Omental fat pad (tissue), 4 donors: ENCODE measurements around the gene RAB3IL1. TPM values are rescaled to one million over a fixed set of nuclear protein-coding genes. Genes with fewer than 3 reads are reported as not detected.

Experiments used
- ATAC-seq: fragments of 150-250 bp; one replicate; pipeline ENCODE4 v1.9.1; 2016; ENCODE audit warnings: mild to moderate bottlenecking, moderate library complexity; ENCODE audit not compliant: low FRiP score
- DNase-seq: peaks from one replicate; pipeline ENCODE4 v3.0.0-alpha.2; 2019; ENCODE audit warnings: low spot score
- total RNA-seq, 4 donors: library from RNA; depleted of rRNA; stranded (reverse); fragments of >200 nt; gene quantifications; one replicate each; pipeline ENCODE4 v1.1.0, GENCODE V29; 2016
- TF ChIP-seq, protein P1 (sequence below), 3 donors: fragments of 450-650 bp; IDR thresholded peaks; one replicate each; pipeline ENCODE4 v1.5.1; 2016 to 2017; ENCODE audit warnings: antibody characterized with exemption in 3 of 3, mild to moderate bottlenecking in 3 of 3, moderate library complexity in 2 of 3

The RAB3IL1 gene
- total RNA-seq, 4 donors from 2014 or later, result 18.5 to 37.8 (median 25.4) TPM

DNA sequence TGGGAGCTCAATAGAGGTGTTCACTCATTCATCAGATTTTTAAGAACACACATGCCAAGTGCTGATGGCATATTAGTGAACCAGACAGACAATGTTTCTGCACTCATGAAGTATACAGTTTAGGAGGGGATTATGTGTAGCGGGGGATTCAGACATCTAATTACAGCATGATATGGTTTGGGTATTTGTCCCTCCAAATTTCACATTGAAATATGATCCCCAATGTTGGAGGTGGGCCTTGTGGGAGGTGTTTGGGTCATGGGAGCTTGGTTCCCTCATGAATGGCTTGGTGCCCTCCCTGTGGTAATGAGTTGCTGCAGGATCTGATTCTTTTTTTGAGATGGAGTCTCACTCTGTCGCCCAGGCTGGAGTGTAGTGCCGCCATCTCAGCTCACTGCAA is 8.9 kb upstream of the RAB3IL1 start:
- no peak for DNase-seq
- TF ChIP-seq, protein P1, sequence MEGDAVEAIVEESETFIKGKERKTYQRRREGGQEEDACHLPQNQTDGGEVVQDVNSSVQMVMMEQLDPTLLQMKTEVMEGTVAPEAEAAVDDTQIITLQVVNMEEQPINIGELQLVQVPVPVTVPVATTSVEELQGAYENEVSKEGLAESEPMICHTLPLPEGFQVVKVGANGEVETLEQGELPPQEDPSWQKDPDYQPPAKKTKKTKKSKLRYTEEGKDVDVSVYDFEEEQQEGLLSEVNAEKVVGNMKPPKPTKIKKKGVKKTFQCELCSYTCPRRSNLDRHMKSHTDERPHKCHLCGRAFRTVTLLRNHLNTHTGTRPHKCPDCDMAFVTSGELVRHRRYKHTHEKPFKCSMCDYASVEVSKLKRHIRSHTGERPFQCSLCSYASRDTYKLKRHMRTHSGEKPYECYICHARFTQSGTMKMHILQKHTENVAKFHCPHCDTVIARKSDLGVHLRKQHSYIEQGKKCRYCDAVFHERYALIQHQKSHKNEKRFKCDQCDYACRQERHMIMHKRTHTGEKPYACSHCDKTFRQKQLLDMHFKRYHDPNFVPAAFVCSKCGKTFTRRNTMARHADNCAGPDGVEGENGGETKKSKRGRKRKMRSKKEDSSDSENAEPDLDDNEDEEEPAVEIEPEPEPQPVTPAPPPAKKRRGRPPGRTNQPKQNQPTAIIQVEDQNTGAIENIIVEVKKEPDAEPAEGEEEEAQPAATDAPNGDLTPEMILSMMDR (IDR thresholded peaks at IDR 0.05), result no peak
- ATAC-seq, result no peak

DNA sequence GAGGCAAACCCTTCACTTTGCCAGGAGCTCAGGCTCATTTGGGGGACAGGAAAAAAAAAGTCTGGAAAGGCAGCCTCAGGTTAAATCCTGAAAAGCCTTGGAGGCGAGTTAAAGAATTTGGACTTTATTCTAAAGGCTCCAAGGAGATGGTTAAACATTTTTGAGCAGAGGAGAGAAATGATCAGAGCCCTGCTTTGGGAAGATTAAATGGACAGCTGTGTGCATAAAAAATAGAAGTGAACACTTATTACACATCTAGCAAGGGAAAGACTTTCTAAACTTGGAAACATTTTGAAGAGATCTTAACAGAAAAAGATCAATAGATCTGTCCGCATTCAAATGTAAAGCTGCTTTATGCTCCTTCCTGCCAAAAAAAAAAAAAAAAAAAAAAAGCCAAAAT is 8.4 kb upstream of the RAB3IL1 start:
- TF ChIP-seq, protein P1 (IDR thresholded peaks at IDR 0.05), result no peak
- DNase-seq (no peak), ATAC-seq (no peak)

- ATAC-seq, result no peak
- TF ChIP-seq, protein P1 (IDR thresholded peaks at IDR 0.05), result no peak
- DNase-seq, result no peak
Measured at GRCh38 chr11:61924064-61924455, 6.7 kb upstream of the RAB3IL1 start.

DNA sequence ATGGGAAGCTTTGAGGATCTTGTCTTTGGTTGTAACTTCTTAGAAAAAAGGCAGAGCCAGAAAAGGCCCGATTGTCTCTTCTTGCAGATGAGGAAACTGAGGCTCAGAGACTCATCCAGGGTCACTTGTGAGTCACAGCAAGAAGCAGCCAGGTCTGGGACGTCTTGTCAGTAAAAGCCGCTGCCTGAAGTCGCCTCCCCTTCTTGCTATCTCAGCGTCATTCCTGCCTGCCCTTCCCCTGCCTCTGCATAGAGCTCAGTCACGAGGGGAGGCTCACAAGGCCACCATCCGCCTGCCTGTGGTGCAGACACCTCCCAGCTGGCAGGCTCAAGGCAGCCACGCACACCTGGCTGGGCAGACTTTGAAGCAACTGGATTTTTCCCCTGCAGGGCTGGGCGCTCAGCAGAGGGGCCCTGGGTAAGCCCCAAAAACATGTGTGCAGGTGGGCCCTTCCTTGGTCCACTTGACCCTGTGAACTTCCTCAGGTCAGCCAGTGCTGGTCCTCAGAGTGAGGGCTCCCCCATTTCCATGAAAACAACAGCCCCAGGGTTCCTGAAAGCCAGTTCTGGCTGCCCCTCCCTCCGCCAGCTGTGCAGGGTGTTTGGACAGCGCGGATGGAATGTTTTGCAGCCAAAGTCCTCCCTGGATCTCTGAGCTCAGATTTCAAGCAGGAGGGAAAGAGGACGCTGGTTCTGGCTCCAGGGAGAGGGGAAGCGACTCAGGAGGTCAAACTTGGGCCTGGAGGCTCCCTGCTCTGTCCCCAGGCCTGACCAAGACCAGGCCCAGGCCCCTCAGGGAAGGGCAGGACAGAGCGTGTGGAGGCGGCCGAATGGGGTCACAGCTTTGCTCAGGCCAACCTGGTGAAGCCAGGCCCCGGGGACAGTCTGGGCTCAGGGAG is 6.0 kb upstream of the RAB3IL1 start:
- TF ChIP-seq, protein P1 (IDR thresholded peaks at IDR 0.05), result no peak

DNA sequence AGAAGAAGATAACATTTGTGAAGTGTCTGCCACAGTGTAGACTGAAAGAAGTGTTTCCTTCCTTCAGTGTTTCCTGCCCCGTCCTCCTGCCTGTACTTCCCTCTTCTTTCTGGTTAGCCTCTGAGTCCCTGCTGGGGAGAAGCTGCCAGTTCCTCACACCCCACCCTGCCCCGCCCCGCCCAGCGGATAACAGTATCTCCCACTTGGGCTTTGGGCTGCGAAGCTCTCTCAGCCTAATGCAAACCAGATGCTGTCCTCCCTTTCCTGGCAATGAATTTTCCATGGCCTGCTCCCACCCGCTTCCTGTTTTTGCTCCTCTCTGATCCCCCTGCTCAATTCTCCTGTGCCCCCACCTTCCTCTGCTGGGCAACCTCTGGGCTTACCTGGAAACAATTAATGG is 5.2 kb upstream of the RAB3IL1 start:
- ATAC-seq (peak; percentile 72), DNase-seq (no peak)
- TF ChIP-seq, protein P1 (IDR thresholded peaks at IDR 0.05), result no peak

More for the DNA sequence above, 6.0 kb upstream of the RAB3IL1 start:
- ATAC-seq (peak; percentile 51), DNase-seq (no peak)

- TF ChIP-seq, protein P1 (IDR thresholded peaks at IDR 0.05), result no peak
- DNase-seq, result no peak
- no peak for ATAC-seq
Measured at GRCh38 chr11:61921446-61921845, 4.1 kb upstream of the RAB3IL1 start.
